WTC11 (cell line): ENCODE measurements around the gene RAB11B. TPM values are rescaled to one million over a fixed set of nuclear protein-coding genes. Genes with fewer than 3 reads are reported as not detected.

Experiments
- ATAC-seq: fragments of 200-7000 bp; cut with Tn5 transposase; 2 replicates; pipeline ENCODE4 v1.10.0; 2021; ENCODE audit warnings: mild to moderate bottlenecking, moderate library complexity
- CTCF ChIA-PET: fragments of 300-600 bp; sonication (Branson Sonifier 250); formaldehyde crosslinking; loops from one replicate; lab custom pipeline; 2021; ENCODE audit warnings: antibody characterized with exemption; lab: Charles Lee
- POLR2A ChIA-PET: fragments of 350-600 bp; sonication (Branson Sonifier 250); formaldehyde crosslinking; loops from one replicate; lab custom pipeline; 2021; ENCODE audit warnings: antibody characterized with exemption; lab: Charles Lee
- DNase-seq: peaks from one replicate; pipeline ENCODE4 v3.0.0; 2021; ENCODE audit warnings: low spot score
- H3K27ac Mint-ChIP-seq: 2 replicates; pipeline ENCODE4 v1.8.0; 2021; ENCODE audit warnings: mixed read lengths
- H3K27me3 Mint-ChIP-seq: 2 replicates; pipeline ENCODE4 v1.8.0; 2021; ENCODE audit warnings: low read depth, mild to moderate bottlenecking, moderate library complexity, mixed read lengths
- H3K36me3 Mint-ChIP-seq: 2 replicates; pipeline ENCODE4 v1.8.0; 2021; ENCODE audit warnings: mixed read lengths
- H3K4me1 Mint-ChIP-seq: 2 replicates; pipeline ENCODE4 v1.8.0; 2022; ENCODE audit warnings: mixed read lengths
- H3K4me3 Mint-ChIP-seq: 2 replicates; pipeline ENCODE4 v1.8.0; 2021; ENCODE audit warnings: mild to moderate bottlenecking, moderate library complexity, mixed read lengths
- H3K9me3 Mint-ChIP-seq: 2 replicates; pipeline ENCODE4 v1.8.0; 2021; ENCODE audit warnings: mixed read lengths
- ARID4B ChIP-seq: sonication (generic); formaldehyde crosslinking; IDR thresholded peaks from 2 replicates; pipeline ENCODE4 v1.8.0; 2023; ENCODE audit warnings: missing genetic modification reagents, mild to moderate bottlenecking, borderline replicate concordance
- ATF3 ChIP-seq: sonication (generic); formaldehyde crosslinking; conservative IDR thresholded peaks from 2 replicates; pipeline ENCODE4 v1.8.1; 2022; ENCODE audit warnings: mild to moderate bottlenecking, missing genetic modification reagents
- CTCF ChIP-seq: fragments of 200-600 bp; IDR thresholded peaks from 2 replicates; pipeline ENCODE4 v1.8.0; 2022; ENCODE audit warnings: antibody characterized with exemption
- ETV6 ChIP-seq: sonication (generic); formaldehyde crosslinking; IDR thresholded peaks from 2 replicates; pipeline ENCODE4 v1.8.1; 2022; ENCODE audit warnings: mild to moderate bottlenecking, missing genetic modification reagents
- GTF2I ChIP-seq: fragments of 250-450 bp; sonication (Bioruptor Pico); conservative IDR thresholded peaks from 2 replicates; pipeline ENCODE4 v1.4.0; 2021; ENCODE audit warnings: mild to moderate bottlenecking
- KAT7 ChIP-seq: sonication (generic); formaldehyde crosslinking; IDR thresholded peaks from 2 replicates; pipeline ENCODE4 v1.8.1; 2023; ENCODE audit warnings: missing genetic modification reagents, mild to moderate bottlenecking, borderline replicate concordance
- MLX ChIP-seq: sonication (generic); formaldehyde crosslinking; IDR thresholded peaks from 2 replicates; pipeline ENCODE4 v1.8.1; 2023; ENCODE audit warnings: mild to moderate bottlenecking, missing genetic modification reagents, moderate library complexity
- NR1H2 ChIP-seq: sonication (generic); formaldehyde crosslinking; IDR thresholded peaks from 2 replicates; pipeline ENCODE4 v1.9.0; 2021; ENCODE audit warnings: mild to moderate bottlenecking, moderate library complexity, missing genetic modification reagents
- NR2C2 ChIP-seq: sonication (generic); formaldehyde crosslinking; IDR thresholded peaks from 2 replicates; pipeline ENCODE4 v1.8.0; 2022; ENCODE audit warnings: mild to moderate bottlenecking, missing genetic modification reagents
- PRRX2 ChIP-seq: fragments of 250-450 bp; sonication (Bioruptor Pico); IDR thresholded peaks from 2 replicates; pipeline ENCODE4 v1.8.0; 2021; ENCODE audit warnings: mild to moderate bottlenecking
- SMAD4 ChIP-seq: sonication (generic); formaldehyde crosslinking; IDR thresholded peaks from 2 replicates; pipeline ENCODE4 v1.8.0; 2022; ENCODE audit warnings: mild to moderate bottlenecking, missing genetic modification reagents
- ZBTB21 ChIP-seq: sonication (generic); formaldehyde crosslinking; IDR thresholded peaks from 2 replicates; pipeline ENCODE4 v1.8.1; 2023; ENCODE audit warnings: mild to moderate bottlenecking, missing genetic modification reagents, borderline replicate concordance
- ZMAT4 ChIP-seq: fragments of 250-450 bp; sonication (Bioruptor Pico); IDR thresholded peaks from 2 replicates; pipeline ENCODE4 v1.9.0; 2021; ENCODE audit warnings: mild to moderate bottlenecking
- total RNA-seq: library from RNA; stranded (reverse); gene quantifications from 3 replicates; pipeline ENCODE4 v1.2.3, GENCODE V29; 2021

The RAB11B gene
- total RNA-seq, 1 experiment from 2014 or later = 108 TPM

- no peaks in the 10 kb centered on the region for H3K9me3 Mint-ChIP-seq
- ChIA-PET CTCF (interaction anchor here (1.0 to 2.7 kb wide), 6 partner anchors 42 to 62 kb away, joined by 3 to 46 read pairs (median 4); partner anchors contain the start of gene KANK3), POLR2A (no interaction called here)
- peaks cover 4% of the 10 kb centered on the region for H3K36me3 Mint-ChIP-seq
- TF ChIP-seq GTF2I (CRISPR knock-in tag) (peak; percentile 67), CTCF (peak; percentile 26; the same call in 1 of the 2 replicates), ATF3 (no peak)
- ATAC-seq = peak; percentile 90
- H3K4me3 Mint-ChIP-seq = no peak overlapping the region
- peaks cover 12% of the 10 kb centered on the region for H3K4me1 Mint-ChIP-seq
- H3K27ac Mint-ChIP-seq = peak overlapping the region; percentile 90
- peak; percentile 85 for DNase-seq
- no peaks in the 10 kb centered on the region for H3K27me3 Mint-ChIP-seq
Observed at GRCh38 chr19:8396563-8397203, 6.5 kb downstream of the RAB11B start.

GRCh38 chr19:8397271-8397670 is 7.1 kb downstream of the RAB11B start:
- H3K4me3 Mint-ChIP-seq = no peak overlapping the region
- peaks cover 10% of the 10 kb centered on the region for H3K4me1 Mint-ChIP-seq
- H3K9me3 Mint-ChIP-seq = no peaks in the 10 kb centered on the region
- CTCF ChIA-PET = interaction anchor here (0.6 to 2.7 kb wide), 6 partner anchors 9 to 62 kb away, joined by 3 to 46 read pairs (median 4); partner anchors contain the start of gene KANK3
- H3K36me3 Mint-ChIP-seq = peaks cover 8% of the 10 kb centered on the region
- no peak for TF ChIP-seq CTCF
- no peak for TF ChIP-seq KAT7 (CRISPR knock-in tag)
- TF ChIP-seq ZBTB21 (CRISPR knock-in tag) = no peak
- TF ChIP-seq ETV6 (CRISPR knock-in tag) = no peak
- TF ChIP-seq PRRX2 (CRISPR knock-in tag) = no peak
- TF ChIP-seq MLX (CRISPR knock-in tag) = no peak
- TF ChIP-seq NR1H2 = no peak
- DNase-seq = no peak
- H3K27me3 Mint-ChIP-seq = no peaks in the 10 kb centered on the region
- no peak for ATAC-seq
- POLR2A ChIA-PET = no interaction called here
- H3K27ac Mint-ChIP-seq = peak overlapping the region; percentile 90

GRCh38 chr19:8397746-8398310 is 7.7 kb downstream of the RAB11B start:
- ATAC-seq = no peak
- TF ChIP-seq NR2C2 (CRISPR knock-in tag) = no peak
- no peak for TF ChIP-seq SMAD4 (CRISPR knock-in tag)
- no peak for TF ChIP-seq ZMAT4 (CRISPR knock-in tag)
- TF ChIP-seq ARID4B (CRISPR knock-in tag) = no peak
- H3K4me3 Mint-ChIP-seq = no peak overlapping the region
- no peaks in the 10 kb centered on the region for H3K27me3 Mint-ChIP-seq
- no peak for DNase-seq
- H3K27ac Mint-ChIP-seq = no peak overlapping the region
- ChIA-PET POLR2A (interaction anchor here (0.6 kb wide), 1 partner anchor 23 kb away, joined by 3 read pairs; no protein-coding TSS in a partner anchor), CTCF (interaction anchor here (0.6 to 2.7 kb wide), 6 partner anchors 8 to 63 kb away, joined by 3 to 46 read pairs (median 4); partner anchors contain the start of gene KANK3)
- peaks cover 10% of the 10 kb centered on the region for H3K4me1 Mint-ChIP-seq
- H3K36me3 Mint-ChIP-seq = peaks cover 11% of the 10 kb centered on the region
- no peaks in the 10 kb centered on the region for H3K9me3 Mint-ChIP-seq
